Stimulated activated CD8-positive, alpha-beta memory T cell treated with anti-CD3 and anti-CD28 coated beads, Interleukin-4, amount 100 ng/mL, for 24 hours (primary cell): Measurements from ENCODE around the gene PSPN.
"Not testable (repeated sequence)": the region's sequence is repeated elsewhere in the genome, so short reads cannot be mapped to it uniquely, and the experiment has no call there.

Experiments
- DNase-seq: peaks from one replicate; pipeline ENCODE4 v3.0.0-alpha.2; 2020; ENCODE audit warnings: low read depth

Gene PSPN

DNA sequence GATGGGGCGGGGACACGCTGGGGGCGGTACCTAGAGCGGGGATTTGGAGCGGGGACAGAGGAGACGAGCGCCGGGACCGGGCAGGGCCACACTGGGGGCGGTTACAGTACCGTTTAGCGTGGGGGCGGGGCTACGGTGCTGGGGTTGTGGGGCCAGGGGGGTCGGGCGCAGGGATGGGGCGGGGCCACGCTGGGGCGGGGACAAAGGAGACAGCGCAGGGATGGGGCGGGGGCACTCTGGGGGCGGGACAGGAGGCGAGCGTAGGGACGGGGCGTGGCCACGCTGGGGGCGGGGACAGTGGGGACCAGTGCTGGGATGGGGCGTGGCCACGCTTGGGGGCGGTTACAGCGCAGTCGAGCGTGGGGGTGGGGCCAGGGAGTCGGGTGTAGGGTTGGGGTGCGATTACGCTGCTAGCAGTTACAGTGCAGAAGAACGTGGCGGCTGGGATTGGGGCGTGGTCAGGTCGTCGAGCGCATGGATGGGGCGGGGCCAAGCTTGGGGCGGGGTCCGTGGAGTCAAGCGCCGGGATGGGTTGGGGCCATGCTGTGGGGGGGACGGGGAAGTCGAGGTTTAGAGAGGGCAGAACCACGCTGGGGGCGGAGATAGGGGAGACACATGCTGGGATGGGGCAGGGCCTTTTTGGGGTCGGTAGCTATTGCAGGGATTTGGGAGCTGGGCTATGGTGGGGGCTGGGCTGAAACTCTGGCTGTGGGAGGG lies 2.5 kb downstream of the PSPN start:
- peak; percentile 98 for DNase-seq

- peak; percentile 91 for DNase-seq
These were observed 3.1 kb downstream of the PSPN start, which contains the start of gene ALKBH7 for GRCh38 chr19:6372594-6373095. Gene ALKBH7, plus strand, starts transcription at chr19:6372794. Its CDS starts 27 bp downstream, at chr19:6372821.

GRCh38 chr19:6364353-6364752 lies 11.4 kb downstream of the PSPN start:
- DNase-seq, result no peak

- no peak for DNase-seq
These were observed 13.4 kb downstream of the PSPN start for GRCh38 chr19:6362351-6362801.

- no peak for DNase-seq
These were observed 13.7 kb downstream of the PSPN start for GRCh38 chr19:6362027-6362350.

GRCh38 chr19:6360857-6361216 lies 14.9 kb downstream of the PSPN start:
- not testable (repeated sequence) for DNase-seq

GRCh38 chr19:6360445-6360844 lies 15.3 kb downstream of the PSPN start:
- DNase-seq, result not testable (repeated sequence)

- no peak for DNase-seq
These were observed 16.0 kb downstream of the PSPN start for GRCh38 chr19:6359568-6360341.

DNA sequence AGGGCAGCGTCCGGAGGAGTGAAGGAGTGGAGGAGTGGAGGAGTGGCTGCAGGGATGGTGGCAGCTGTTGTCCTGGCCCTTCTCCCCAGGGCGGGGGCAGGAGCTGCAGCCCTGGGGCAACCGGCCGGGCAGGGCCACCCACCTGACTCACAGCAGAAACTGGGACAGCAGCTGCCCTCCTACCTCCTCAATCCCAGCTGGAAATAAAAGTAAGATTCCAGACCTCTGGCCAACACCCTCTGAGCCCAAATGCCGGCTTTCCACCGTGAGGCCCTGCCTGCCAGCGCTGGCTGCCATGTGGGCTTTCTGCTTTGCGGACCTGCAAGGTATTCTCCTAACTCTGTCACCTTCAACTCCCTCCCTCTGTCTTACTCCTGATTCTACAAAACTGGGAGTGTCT lies 17.7 kb downstream of the PSPN start:
- DNase-seq, result no peak

GRCh38 chr19:6357174-6357573 lies 18.6 kb downstream of the PSPN start:
- DNase-seq, result no peak

GRCh38 chr19:6355321-6356040 lies 20.3 kb downstream of the PSPN start:
- not testable (repeated sequence) for DNase-seq

DNA sequence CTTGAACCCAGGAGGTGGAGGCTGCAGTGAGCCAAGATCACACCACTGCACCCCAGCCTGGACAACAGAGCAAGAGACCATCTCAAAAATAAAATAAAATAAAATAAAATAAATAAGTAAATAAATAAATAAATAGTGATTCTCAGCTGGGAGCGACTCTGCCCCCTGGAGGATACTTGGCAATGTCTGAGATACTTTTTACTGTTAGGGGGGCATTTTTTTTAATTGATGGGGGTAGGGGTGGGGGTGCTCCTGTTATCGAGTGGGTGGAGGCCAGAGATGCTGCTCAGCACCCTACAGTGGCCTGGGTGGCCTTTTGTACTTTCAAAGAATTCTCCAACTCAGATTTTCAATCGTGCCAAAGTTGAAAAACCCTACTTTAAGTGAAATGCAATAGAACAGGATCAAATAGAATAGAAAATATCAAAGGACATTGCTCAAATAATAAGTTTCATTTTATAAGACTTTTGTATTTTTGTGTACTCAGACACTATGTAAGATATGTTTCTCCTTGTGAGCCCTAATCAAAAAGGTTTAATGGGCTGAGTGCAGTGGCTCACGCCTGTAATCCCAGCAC lies 21.5 kb downstream of the PSPN start:
- no peak for DNase-seq

DNA sequence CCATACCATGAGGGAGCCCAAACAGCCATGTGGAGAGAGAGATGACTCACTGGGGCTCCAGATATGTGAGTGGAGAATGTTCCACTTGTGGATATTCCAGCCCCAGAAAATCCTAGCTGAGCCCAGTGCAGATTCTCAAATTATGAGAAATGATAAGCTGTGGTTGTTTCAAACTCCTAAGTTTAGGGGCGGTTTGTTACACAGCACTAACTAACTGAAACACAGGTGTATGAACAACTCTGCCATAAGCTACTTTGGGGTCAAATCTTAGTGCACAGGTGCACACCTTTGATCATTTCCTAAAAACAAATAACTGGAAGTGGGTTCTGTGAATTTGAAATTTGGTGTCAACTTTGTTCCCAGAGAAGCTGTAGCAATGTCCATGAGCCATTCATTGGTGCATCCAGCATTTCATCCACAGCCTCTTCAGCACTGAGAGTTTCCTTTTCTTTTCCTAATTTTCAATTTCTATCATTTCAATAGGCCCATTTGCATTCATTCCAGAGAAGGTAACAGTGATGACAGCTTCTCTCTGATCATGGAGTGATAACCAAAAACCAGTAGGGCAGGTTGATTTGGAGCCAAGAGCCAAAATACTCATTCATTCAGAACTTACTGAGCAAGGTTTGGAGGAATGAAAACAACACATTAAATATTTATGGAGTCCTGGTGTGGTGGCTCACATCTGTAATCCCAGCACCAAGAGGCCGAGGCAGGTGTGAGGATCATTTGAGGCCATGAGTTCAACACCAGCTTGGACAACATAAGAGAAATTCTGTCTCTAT lies 23.2 kb downstream of the PSPN start:
- DNase-seq, result no peak

GRCh38 chr19:6350688-6351087 lies 25.0 kb downstream of the PSPN start:
- DNase-seq, result no peak

- DNase-seq, result not testable (repeated sequence)
These were observed 26.5 kb downstream of the PSPN start for GRCh38 chr19:6349271-6349670.

GRCh38 chr19:6343462-6343861 lies 32.3 kb downstream of the PSPN start:
- DNase-seq, result no peak

- no peak for DNase-seq
These were observed 35.1 kb downstream of the PSPN start for GRCh38 chr19:6340493-6341201.

GRCh38 chr19:6334490-6335285 lies 41.0 kb downstream of the PSPN start:
- DNase-seq, result no peak

- no peak for DNase-seq
These were observed 42.3 kb downstream of the PSPN start, which contains the start of gene ACER1 for GRCh38 chr19:6333439-6333838. Gene ACER1, minus strand, starts transcription at chr19:6333612. Its CDS starts 61 bp downstream, at chr19:6333551.

- DNase-seq, result no peak
These were observed 48.9 kb downstream of the PSPN start for GRCh38 chr19:6326815-6327214.
